AG10803 (cell line): Measurements from ENCODE around the gene ZFYVE28.

Experiments
- DNase-seq: peaks from one replicate; pipeline ENCODE4 v3.0.0; 2010; ENCODE audit warnings: low read depth
- H3K4me3 ChIP-seq: 2 replicates; pipeline ENCODE4 v1.5.1; 2011; ENCODE audit warnings: mild to moderate bottlenecking, low read length, control low read depth
- TF ChIP-seq, protein P1 (sequence below): conservative IDR thresholded peaks from 2 replicates; pipeline ENCODE4 v1.5.1; 2011; ENCODE audit warnings: mild to moderate bottlenecking, low read length, control low read depth, inconsistent platforms

ZFYVE28 gene

DNA sequence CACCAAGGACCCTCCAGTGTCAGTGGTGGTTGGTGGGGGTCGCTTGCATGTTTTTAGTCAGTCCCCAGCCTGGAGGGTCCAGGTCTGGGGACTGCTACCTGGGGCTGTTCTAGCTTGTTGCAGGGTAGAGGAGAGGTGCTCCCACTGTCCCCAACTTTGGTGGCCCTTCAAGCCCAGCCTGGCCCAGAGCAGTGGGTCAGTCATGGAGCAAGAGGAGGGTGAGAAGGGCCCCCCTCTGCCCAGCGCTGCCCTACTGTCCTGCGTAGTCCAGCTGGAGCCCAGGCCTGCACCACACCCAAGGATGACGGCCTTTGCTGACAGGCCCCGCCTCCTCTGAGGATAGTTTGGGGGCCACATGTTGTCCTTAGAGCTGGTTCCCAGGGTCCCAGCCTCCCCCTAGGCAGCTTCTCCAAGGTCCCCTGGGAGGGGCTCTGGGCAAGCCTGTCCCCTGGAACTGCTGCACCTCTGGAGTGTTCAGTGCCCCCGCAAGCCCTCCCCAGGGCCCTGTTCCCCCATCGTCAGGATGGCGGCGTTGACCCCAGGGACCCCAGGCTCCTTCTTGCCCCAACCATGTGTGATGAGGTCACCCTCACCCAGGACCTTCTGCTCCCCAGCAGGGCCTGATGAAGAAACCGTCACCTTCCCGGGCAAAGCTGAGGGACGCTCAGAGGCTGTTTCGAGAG, 7.1 kb upstream of the ZFYVE28 start:
- no peak overlapping the region for H3K4me3 ChIP-seq
- TF ChIP-seq, protein P1, sequence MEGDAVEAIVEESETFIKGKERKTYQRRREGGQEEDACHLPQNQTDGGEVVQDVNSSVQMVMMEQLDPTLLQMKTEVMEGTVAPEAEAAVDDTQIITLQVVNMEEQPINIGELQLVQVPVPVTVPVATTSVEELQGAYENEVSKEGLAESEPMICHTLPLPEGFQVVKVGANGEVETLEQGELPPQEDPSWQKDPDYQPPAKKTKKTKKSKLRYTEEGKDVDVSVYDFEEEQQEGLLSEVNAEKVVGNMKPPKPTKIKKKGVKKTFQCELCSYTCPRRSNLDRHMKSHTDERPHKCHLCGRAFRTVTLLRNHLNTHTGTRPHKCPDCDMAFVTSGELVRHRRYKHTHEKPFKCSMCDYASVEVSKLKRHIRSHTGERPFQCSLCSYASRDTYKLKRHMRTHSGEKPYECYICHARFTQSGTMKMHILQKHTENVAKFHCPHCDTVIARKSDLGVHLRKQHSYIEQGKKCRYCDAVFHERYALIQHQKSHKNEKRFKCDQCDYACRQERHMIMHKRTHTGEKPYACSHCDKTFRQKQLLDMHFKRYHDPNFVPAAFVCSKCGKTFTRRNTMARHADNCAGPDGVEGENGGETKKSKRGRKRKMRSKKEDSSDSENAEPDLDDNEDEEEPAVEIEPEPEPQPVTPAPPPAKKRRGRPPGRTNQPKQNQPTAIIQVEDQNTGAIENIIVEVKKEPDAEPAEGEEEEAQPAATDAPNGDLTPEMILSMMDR, result no peak
- DNase-seq, result no peak

- no peak overlapping the region for H3K4me3 ChIP-seq
- peak; percentile 20 for DNase-seq
- TF ChIP-seq, protein P1, result no peak
Observed at GRCh38 chr4:2424581-2424980, 6.1 kb upstream of the ZFYVE28 start.

- TF ChIP-seq, protein P1, result no peak
- H3K4me3 ChIP-seq, result no peak overlapping the region
- no peak for DNase-seq
Observed at GRCh38 chr4:2423695-2424094, 5.2 kb upstream of the ZFYVE28 start.

DNA sequence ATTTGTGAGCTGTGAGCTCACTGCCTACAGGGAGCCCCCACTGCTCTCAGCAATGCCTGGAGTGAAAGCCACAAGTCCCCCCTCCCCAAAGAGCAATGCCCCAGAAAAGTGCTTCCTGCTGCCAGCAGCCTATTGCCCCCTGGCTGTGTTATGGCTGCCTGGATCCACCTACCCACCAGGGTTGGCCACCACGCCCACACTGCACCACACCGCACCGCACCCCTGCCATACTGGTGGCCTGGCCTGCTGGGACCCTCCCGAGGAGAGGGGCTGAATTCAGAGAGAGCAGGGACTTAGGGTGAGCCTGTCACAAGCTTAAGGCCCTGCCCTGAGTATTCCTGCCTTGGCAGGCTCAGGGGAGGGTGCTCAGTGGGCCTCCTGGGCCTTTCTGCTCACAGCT, 4.6 kb upstream of the ZFYVE28 start:
- DNase-seq, result no peak
- H3K4me3 ChIP-seq, result no peak overlapping the region
- TF ChIP-seq, protein P1, result no peak

GRCh38 chr4:2421928-2422327, 3.5 kb upstream of the ZFYVE28 start:
- DNase-seq, result no peak
- TF ChIP-seq, protein P1, result no peak
- H3K4me3 ChIP-seq, result no peak overlapping the region

DNA sequence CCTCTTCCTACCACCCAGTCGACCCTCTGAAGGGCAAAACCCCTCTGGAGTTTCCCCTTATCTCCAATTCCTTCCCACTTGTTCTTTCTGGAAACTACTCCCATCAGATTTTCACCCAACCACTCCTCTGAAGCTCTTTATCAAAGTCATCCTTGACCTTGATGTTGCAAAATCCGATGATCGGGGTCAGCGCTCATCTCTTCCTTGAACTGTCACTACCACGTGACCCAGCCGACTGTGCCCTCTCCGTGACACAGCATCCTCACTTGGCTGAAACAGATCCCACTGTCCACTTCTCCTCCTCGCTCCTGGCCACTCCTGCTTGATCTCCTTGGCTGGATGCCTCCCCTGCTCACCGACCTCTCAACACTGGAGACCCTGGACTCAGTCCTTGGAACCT, 1.4 kb upstream of the ZFYVE28 start:
- H3K4me3 ChIP-seq, result no peak overlapping the region
- no peak for DNase-seq
- TF ChIP-seq, protein P1, result no peak
